Natural killer cell (primary cell): Measurements from ENCODE around the gene ANGPTL2. TPM values are rescaled to one million over a fixed set of nuclear protein-coding genes. Genes with fewer than 3 reads are reported as not detected.

Experiments
- ATAC-seq, 3 donors: fragments of 150-1000 bp in 2 of 3; fragments of 200-7000 bp in 1 of 3; cut with Tn5 transposase; 1 replicate in 1 of 3; 2 replicates in 2 of 3; pipeline ENCODE4 v1.10.0; 2021; ENCODE audit warnings: mild to moderate bottlenecking in 2 of 3, moderate library complexity in 2 of 3
- DNase-seq, 2 donors: peaks; one replicate each; pipeline versions ENCODE4 v3.0.0 to v3.0.0-alpha.2; 2013 to 2021; ENCODE audit warnings: mixed read lengths in 1 of 2
- H3K27ac ChIP-seq: one replicate; pipeline ENCODE4 v1.5.1; 2013; ENCODE audit warnings: mild to moderate bottlenecking, low read length
- H3K27me3 ChIP-seq: one replicate; pipeline ENCODE4 v1.6.1; 2013; ENCODE audit warnings: low read length; ENCODE audit not compliant: control insufficient read depth, insufficient read depth
- H3K36me3 ChIP-seq: one replicate; pipeline ENCODE4 v1.6.1; 2013; ENCODE audit warnings: low read length; ENCODE audit not compliant: control insufficient read depth, insufficient read depth
- H3K4me1 ChIP-seq: one replicate; pipeline ENCODE4 v1.6.1; 2013; ENCODE audit warnings: low read length; ENCODE audit not compliant: control insufficient read depth, insufficient read depth
- H3K4me3 ChIP-seq: one replicate; pipeline ENCODE4 v1.5.1; 2013; ENCODE audit warnings: low read length
- H3K9me3 ChIP-seq: one replicate; pipeline ENCODE4 v1.6.1; 2013; ENCODE audit warnings: low read length; ENCODE audit not compliant: control insufficient read depth, insufficient read depth
- H3K27ac Mint-ChIP-seq, 2 donors: one replicate each; pipeline ENCODE4 v1.8.0; 2022; ENCODE audit warnings: mild to moderate bottlenecking in 2 of 2, mixed read lengths in 2 of 2, moderate library complexity in 1 of 2
- H3K27me3 Mint-ChIP-seq, 2 donors: one replicate each; pipeline ENCODE4 v1.8.0; 2022; ENCODE audit warnings: low read depth in 2 of 2, mixed read lengths in 2 of 2
- H3K36me3 Mint-ChIP-seq: one replicate; pipeline ENCODE4 v1.8.0; 2022; ENCODE audit warnings: mixed read lengths
- H3K4me1 Mint-ChIP-seq, 2 donors: one replicate each; pipeline ENCODE4 v1.8.0; 2022; ENCODE audit warnings: mixed read lengths in 2 of 2
- H3K4me3 Mint-ChIP-seq: one replicate; pipeline ENCODE4 v1.8.0; 2022; ENCODE audit warnings: mild to moderate bottlenecking, moderate library complexity, mixed read lengths
- H3K9me3 Mint-ChIP-seq, 2 donors: one replicate each; pipeline ENCODE4 v1.8.0; 2022; ENCODE audit warnings: mixed read lengths in 2 of 2
- CTCF ChIP-seq: fragments of 200-600 bp; IDR thresholded peaks from one replicate; pipeline ENCODE4 v1.8.0; 2022; ENCODE audit warnings: antibody characterized with exemption
- WGBS: methylation state at CpG from one replicate; pipeline ENCODE4 v1.1.7; 2013; ENCODE audit warnings: missing lambda C conversion rate; ENCODE audit not compliant: insufficient coverage; 5-methylcytosine and 5-hydroxymethylcytosine counted together
- intact Hi-C: fragments of 100-400 bp; cut with micrococcal nuclease; formaldehyde crosslinking; loops from one replicate; pipeline ENCODE4 v1.14.2; 2022
- total RNA-seq, 4 donors: library from RNA; stranded (reverse); fragments of 120-200 nt in 1 of 4; gene quantifications; one replicate each; pipeline versions ENCODE4 v1.2.3 to v1.2.4, GENCODE V29; 2013 to 2022

Gene ANGPTL2
- total RNA-seq, 3 donors from 2014 or later (not counting 1 experiment from before 2014, with no cell fraction given): not detected

- intact Hi-C loops: no loop called here
- Histone ChIP-seq H3K4me3 (no peak overlapping the region), H3K4me1 (peaks cover 7% of the 10 kb centered on the region), H3K27me3 (no peaks in the 10 kb centered on the region), H3K27ac (no peak overlapping the region), H3K36me3 (no peaks in the 10 kb centered on the region), H3K9me3 (no peaks in the 10 kb centered on the region)
- H3K9me3 Mint-ChIP-seq: no peaks in the 10 kb centered on the region
- no peak overlapping the region for H3K27ac Mint-ChIP-seq
- ATAC-seq: no peak
- 100% methylated on average over 4 of the region's 4 CpGs for WGBS
- H3K4me3 Mint-ChIP-seq: no peak overlapping the region
- DNase-seq: no peak
- H3K36me3 Mint-ChIP-seq: no peaks in the 10 kb centered on the region
- TF ChIP-seq CTCF: no peak
- no peaks in the 10 kb centered on the region for H3K4me1 Mint-ChIP-seq
- peaks cover 0 to 3% of the 10 kb centered on the region in 2 donors for H3K27me3 Mint-ChIP-seq
These were observed 40.5 kb upstream of the ANGPTL2 start for GRCh38 chr9:127162864-127163365.

GRCh38 chr9:127162046-127162863, 39.8 kb upstream of the ANGPTL2 start:
- H3K9me3 Mint-ChIP-seq: no peaks in the 10 kb centered on the region
- peaks cover 7% of the 10 kb centered on the region for H3K4me1 ChIP-seq
- no peaks in the 10 kb centered on the region for H3K36me3 ChIP-seq
- H3K27ac Mint-ChIP-seq: no peak overlapping the region
- ATAC-seq (no peak), DNase-seq (no peak)
- intact Hi-C loops: no loop called here
- H3K4me3 ChIP-seq: no peak overlapping the region
- no peak for TF ChIP-seq CTCF
- peaks cover 0 to 3% of the 10 kb centered on the region in 2 donors for H3K27me3 Mint-ChIP-seq
- no peak overlapping the region for H3K4me3 Mint-ChIP-seq
- H3K27me3 ChIP-seq: no peaks in the 10 kb centered on the region
- no peaks in the 10 kb centered on the region for H3K36me3 Mint-ChIP-seq
- H3K4me1 Mint-ChIP-seq: no peaks in the 10 kb centered on the region
- no peak overlapping the region for H3K27ac ChIP-seq
- 62% methylated on average over 8 of the region's 9 CpGs for WGBS
- no peaks in the 10 kb centered on the region for H3K9me3 ChIP-seq

- no peak overlapping the region for H3K4me3 ChIP-seq
- 97% methylated on average over 9 of the region's 9 CpGs for WGBS
- no peaks in the 10 kb centered on the region for H3K36me3 Mint-ChIP-seq
- ATAC-seq (peak in 1 of 3 donors; percentile 10), DNase-seq (no peak)
- no peaks in the 10 kb centered on the region for H3K27me3 ChIP-seq
- no peak overlapping the region for H3K27ac Mint-ChIP-seq
- intact Hi-C loops: no loop called here
- no peaks in the 10 kb centered on the region for H3K4me1 Mint-ChIP-seq
- H3K27me3 Mint-ChIP-seq: peaks cover 0 to 3% of the 10 kb centered on the region in 2 donors
- no peaks in the 10 kb centered on the region for H3K4me1 ChIP-seq
- H3K9me3 ChIP-seq: no peaks in the 10 kb centered on the region
- no peak overlapping the region for H3K4me3 Mint-ChIP-seq
- TF ChIP-seq CTCF: no peak
- H3K36me3 ChIP-seq: no peaks in the 10 kb centered on the region
- H3K27ac ChIP-seq: no peak overlapping the region
- no peaks in the 10 kb centered on the region for H3K9me3 Mint-ChIP-seq
These were observed 38.7 kb upstream of the ANGPTL2 start for GRCh38 chr9:127161081-127161624.
